ENCODE data around the gene CEP131. TPM values are rescaled to one million over a fixed set of nuclear protein-coding genes. Genes with fewer than 3 reads are reported as not detected.

Gene CEP131
- total RNA-seq = 10 to 100 TPM in 3 of 4 donors, 1 to 10 TPM in 1; 9.2 to 35.0 (median 20.9) TPM

DNA sequence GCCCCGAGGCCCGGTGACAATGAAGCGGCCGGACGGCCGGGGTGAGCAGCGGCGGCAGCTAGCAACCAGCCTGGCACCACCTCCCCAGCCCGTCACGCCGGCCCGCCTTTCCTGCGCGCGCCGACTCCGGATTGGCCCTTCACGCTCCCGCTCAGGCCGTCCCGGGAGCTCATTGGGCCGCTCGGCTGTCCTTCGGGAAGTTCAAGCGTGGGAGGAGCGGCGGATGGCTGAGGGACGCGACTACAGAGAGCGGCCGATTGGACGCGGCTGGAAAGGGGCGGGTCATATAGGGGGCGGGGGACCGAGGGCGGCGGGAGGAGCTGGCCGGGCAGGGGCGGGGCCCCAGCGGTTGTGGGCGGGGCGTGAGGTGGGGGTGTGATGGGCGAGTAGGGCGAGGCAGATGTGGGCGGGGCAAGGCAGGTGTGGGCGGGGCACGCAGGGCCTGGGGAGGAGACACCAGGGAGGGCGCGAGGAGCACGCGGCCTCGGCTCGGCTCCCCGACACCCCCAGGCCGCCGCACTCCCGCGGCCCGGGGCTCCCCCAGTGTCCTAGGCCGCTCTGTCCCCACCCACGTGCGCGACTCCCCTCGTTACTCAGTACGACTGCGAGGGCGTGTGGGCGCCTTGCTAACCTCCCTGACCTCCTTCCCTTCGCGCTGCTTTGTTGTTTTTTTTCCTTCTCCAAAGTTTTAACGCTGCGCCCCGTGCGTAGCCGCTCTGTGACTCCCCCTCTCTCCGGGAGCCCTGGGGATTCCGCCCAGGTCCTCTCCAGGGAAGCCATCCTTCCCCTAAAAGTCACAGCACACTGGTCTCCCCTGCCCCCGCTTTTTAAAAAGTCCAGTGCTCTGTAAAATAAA is at the start of gene CEP131:
Gene CEP131, minus strand, starts transcription at position 60 of the 856 bp plus-strand sequence. CDS start 2,909 bp downstream, outside the sequence.
- peaks cover 0 to 22% (median 0%) of the 10 kb centered on the region in 3 donors for H3K36me3 ChIP-seq
- TF ChIP-seq POLR2A (IDR thresholded peaks at IDR 0.05) (peak in 1 of 2 donors; percentile 25), EP300 (IDR thresholded peaks at IDR 0.05) (peak in 1 of 2 donors; percentile 20)
- TF ChIP-seq, protein P1, sequence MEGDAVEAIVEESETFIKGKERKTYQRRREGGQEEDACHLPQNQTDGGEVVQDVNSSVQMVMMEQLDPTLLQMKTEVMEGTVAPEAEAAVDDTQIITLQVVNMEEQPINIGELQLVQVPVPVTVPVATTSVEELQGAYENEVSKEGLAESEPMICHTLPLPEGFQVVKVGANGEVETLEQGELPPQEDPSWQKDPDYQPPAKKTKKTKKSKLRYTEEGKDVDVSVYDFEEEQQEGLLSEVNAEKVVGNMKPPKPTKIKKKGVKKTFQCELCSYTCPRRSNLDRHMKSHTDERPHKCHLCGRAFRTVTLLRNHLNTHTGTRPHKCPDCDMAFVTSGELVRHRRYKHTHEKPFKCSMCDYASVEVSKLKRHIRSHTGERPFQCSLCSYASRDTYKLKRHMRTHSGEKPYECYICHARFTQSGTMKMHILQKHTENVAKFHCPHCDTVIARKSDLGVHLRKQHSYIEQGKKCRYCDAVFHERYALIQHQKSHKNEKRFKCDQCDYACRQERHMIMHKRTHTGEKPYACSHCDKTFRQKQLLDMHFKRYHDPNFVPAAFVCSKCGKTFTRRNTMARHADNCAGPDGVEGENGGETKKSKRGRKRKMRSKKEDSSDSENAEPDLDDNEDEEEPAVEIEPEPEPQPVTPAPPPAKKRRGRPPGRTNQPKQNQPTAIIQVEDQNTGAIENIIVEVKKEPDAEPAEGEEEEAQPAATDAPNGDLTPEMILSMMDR (IDR thresholded peaks at IDR 0.05) = peak in 1 of 5 experiments; percentile 31
- peaks cover 0 to 4% (median 0%) of the 10 kb centered on the region in 4 donors for H3K9me3 ChIP-seq
- no peaks in the 10 kb centered on the region for H3K27me3 ChIP-seq
- peaks cover 0 to 22% (median 11%) of the 10 kb centered on the region in 4 donors for H3K4me1 ChIP-seq
- WGBS, 2 donors = 1% methylated on average over 48 to 68 of the region's 79 CpGs
- H3K4me3 ChIP-seq = peak within 1 kb of the TSS; percentile 57 to 95 (median 68)
- peak within 1 kb of the TSS; percentile 33 to 83 (median 74) for H3K27ac ChIP-seq
- DNase-seq (ENCODE audit: low spot score in 2 of 2) = peak; percentile 96 to 97

DNA sequence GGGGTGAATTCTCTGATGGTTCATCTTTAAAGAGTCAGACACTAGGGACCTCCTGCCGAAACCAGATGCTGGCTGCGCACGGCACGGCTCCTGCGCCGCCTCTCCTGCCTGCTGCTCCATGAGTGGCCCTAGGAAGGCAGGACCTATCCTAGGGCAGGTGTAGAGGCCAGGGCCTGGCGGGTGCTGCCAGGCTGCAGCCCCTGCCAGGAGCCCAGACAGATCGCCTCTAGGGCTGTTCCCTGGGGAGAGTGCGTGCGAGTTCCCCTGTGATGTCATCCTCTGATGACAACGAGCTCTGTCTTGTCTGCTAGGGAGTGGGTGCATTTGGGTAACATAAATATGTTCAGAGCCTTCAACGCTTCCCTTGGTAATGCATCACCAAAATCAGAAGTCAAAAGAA is 48.5 kb upstream of the CEP131 start:
- H3K4me3 ChIP-seq = no peak overlapping the region
- no peaks in the 10 kb centered on the region for H3K4me1 ChIP-seq
- no peak overlapping the region for H3K27ac ChIP-seq
- H3K27me3 ChIP-seq = no peaks in the 10 kb centered on the region
- WGBS, 2 donors = 90 to 91% methylated on average over 12 of the region's 12 CpGs
- H3K9me3 ChIP-seq = no peaks in the 10 kb centered on the region
- TF ChIP-seq POLR2A (IDR thresholded peaks at IDR 0.05) (no peak), EP300 (IDR thresholded peaks at IDR 0.05) (no peak)
- TF ChIP-seq, protein P1 (IDR thresholded peaks at IDR 0.05) = no peak
- peaks cover 0 to 94% (median 8%) of the 10 kb centered on the region in 3 donors for H3K36me3 ChIP-seq
- DNase-seq (ENCODE audit: low spot score in 2 of 2) = no peak

DNA sequence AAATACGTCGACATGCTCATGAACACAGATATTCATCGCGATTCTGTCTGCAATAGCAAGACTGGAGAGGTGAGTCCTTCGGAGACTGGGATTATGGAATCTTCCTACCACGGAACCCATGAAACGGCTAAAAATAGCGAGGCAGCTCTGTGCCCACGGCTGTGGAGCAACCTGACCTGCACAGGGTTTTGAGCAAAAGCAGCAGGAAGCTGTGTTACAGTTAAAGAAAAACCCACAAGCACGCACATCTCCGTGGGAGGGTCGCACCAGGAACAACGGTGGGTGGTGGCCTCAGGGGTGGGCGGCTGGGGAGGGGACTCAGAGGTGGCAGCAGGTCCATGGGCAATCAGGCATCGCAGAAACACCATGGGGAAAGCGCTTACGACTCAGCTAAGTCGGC is 47.5 kb upstream of the CEP131 start:
- no peak for DNase-seq (ENCODE audit: low spot score in 2 of 2)
- Histone ChIP-seq H3K27me3 (no peaks in the 10 kb centered on the region), H3K27ac (no peak overlapping the region), H3K9me3 (no peaks in the 10 kb centered on the region), H3K36me3 (peaks cover 0 to 96% (median 11%) of the 10 kb centered on the region in 3 donors), H3K4me3 (no peak overlapping the region), H3K4me1 (no peaks in the 10 kb centered on the region)
- TF ChIP-seq POLR2A (IDR thresholded peaks at IDR 0.05) = no peak
- no peak for TF ChIP-seq EP300 (IDR thresholded peaks at IDR 0.05)
- TF ChIP-seq, protein P1 (IDR thresholded peaks at IDR 0.05) = no peak
- WGBS, 2 donors = 88 to 93% methylated on average over 17 to 18 of the region's 18 CpGs

DNA sequence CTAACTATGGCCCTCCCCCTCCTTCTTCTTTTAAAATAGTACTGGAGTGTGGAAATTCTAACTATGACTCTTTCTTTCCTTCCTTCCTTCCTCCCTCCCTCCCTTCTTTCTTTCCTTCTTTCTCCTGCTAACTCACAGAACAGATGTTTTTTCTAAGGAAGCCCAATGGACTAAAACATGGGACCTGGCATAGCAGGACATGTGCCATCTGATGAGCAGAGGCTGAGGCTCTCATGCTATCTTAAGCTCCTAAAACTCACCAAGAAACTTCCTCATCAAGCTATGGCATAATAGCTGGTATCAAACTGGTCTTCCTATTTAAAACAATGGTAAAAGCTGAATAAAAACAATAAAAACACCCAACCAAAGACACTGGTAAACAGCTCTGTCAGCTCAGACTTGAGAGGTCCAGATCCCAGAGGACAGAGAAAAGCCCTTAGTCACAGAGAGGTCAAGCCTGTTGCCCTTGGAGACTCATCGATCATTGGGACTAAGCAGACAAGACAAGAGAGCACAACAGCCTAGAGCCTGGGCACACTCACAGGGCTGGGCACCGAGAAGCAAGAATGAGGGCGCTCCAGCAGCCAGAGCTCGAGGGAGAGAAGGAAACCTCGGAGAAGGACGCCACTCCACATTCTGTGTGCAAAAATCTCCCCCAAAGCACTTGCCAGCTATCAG is 44.8 kb upstream of the CEP131 start:
- Histone ChIP-seq H3K4me1 (no peaks in the 10 kb centered on the region), H3K36me3 (peaks cover 0 to 96% (median 21%) of the 10 kb centered on the region in 3 donors), H3K27me3 (no peaks in the 10 kb centered on the region), H3K27ac (no peak overlapping the region), H3K4me3 (no peak overlapping the region), H3K9me3 (no peaks in the 10 kb centered on the region)
- TF ChIP-seq POLR2A (IDR thresholded peaks at IDR 0.05) = no peak
- no peak for TF ChIP-seq EP300 (IDR thresholded peaks at IDR 0.05)
- TF ChIP-seq, protein P1 (IDR thresholded peaks at IDR 0.05) = no peak
- DNase-seq (ENCODE audit: low spot score in 2 of 2) = no peak
- WGBS, 2 donors = 81% methylated on average over 6 of the region's 6 CpGs

Measured in tibial nerve (tissue), 4 donors.